ENCODE results near the gene PITPNM3. TPM values are rescaled to one million over a fixed set of nuclear protein-coding genes. Genes with fewer than 3 reads are reported as not detected.

The PITPNM3 gene
- total RNA-seq, 1 donor from 2014 or later, result 4.3 TPM

DNA sequence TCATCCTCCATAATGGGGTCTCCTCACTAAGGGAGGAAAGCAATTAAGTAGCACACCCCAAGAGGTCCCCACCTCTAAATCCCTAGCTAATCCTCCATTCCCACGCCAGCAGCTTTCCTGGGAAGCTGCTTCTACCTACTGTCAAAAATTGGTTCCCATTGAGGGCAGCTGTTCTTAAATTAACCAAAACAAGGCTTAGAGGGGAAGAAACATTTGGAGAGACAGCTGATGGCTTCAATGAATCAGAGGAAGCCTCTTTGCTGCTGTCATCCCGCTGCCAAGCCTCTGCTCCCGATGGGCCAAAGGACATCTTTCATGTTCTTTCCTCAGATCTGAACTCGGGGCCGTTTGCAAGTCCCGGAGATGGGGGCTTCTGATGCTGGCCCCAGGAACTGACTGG lies 148.1 kb downstream of the PITPNM3 start:
- Mint-ChIP-seq H3K27me3 (peaks cover 9% of the 10 kb centered on the region), H3K36me3 (no peaks in the 10 kb centered on the region), H3K9me3 (no peaks in the 10 kb centered on the region), H3K27ac (no peak overlapping the region), H3K4me1 (ENCODE audit: unreplicated experiment) (no peaks in the 10 kb centered on the region), H3K4me3 (no peak overlapping the region)
- DNase-seq (ENCODE audit: extremely low spot score, unreplicated experiment), result no peak
- TF ChIP-seq, protein P1, sequence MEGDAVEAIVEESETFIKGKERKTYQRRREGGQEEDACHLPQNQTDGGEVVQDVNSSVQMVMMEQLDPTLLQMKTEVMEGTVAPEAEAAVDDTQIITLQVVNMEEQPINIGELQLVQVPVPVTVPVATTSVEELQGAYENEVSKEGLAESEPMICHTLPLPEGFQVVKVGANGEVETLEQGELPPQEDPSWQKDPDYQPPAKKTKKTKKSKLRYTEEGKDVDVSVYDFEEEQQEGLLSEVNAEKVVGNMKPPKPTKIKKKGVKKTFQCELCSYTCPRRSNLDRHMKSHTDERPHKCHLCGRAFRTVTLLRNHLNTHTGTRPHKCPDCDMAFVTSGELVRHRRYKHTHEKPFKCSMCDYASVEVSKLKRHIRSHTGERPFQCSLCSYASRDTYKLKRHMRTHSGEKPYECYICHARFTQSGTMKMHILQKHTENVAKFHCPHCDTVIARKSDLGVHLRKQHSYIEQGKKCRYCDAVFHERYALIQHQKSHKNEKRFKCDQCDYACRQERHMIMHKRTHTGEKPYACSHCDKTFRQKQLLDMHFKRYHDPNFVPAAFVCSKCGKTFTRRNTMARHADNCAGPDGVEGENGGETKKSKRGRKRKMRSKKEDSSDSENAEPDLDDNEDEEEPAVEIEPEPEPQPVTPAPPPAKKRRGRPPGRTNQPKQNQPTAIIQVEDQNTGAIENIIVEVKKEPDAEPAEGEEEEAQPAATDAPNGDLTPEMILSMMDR (conservative IDR thresholded peaks at IDR 0.05), result no peak

DNA sequence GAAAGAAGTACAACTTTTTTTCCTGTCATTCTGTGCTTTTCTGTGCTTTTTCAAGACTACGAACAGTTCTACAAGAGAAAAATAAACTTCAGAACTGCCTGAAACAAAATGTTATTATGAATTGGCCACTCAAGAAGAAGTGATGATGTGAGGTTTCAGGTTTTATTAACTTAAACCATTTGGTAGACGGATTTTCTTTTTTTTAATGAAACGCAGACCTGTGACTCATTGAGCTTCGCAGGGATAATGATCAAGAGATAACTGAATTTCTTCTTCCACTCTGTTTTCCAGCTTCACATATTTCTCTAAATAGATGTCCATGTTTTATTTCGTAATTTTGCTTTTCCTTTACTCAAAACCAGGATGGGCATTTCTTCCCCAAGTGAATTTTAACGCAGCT lies 154.1 kb downstream of the PITPNM3 start:
- Mint-ChIP-seq H3K4me1 (ENCODE audit: unreplicated experiment) (no peaks in the 10 kb centered on the region), H3K9me3 (no peaks in the 10 kb centered on the region), H3K27ac (no peak overlapping the region), H3K4me3 (no peak overlapping the region), H3K27me3 (peaks cover 4% of the 10 kb centered on the region), H3K36me3 (no peaks in the 10 kb centered on the region)
- TF ChIP-seq, protein P1 (conservative IDR thresholded peaks at IDR 0.05), result no peak
- DNase-seq (ENCODE audit: extremely low spot score, unreplicated experiment), result no peak

Other genes with a start within 250 kb of the PITPNM3 start
- not detected in 2 replicates for gene AIPL1, start 121.4 kb downstream of the PITPNM3 start, total RNA-seq (ENCODE audit: low replicate concordance)
- gene PIMREG, start 112.1 kb downstream of the PITPNM3 start, total RNA-seq (ENCODE audit: low replicate concordance), result 7.6 and 45.1 TPM in 2 replicates
- gene KIAA0753, start 84.2 kb upstream of the PITPNM3 start, total RNA-seq (ENCODE audit: low replicate concordance), result 26.4 and 33.7 TPM in 2 replicates
- 83.2 and 90.6 TPM in 2 replicates for gene TXNDC17, start 84.5 kb upstream of the PITPNM3 start, total RNA-seq (ENCODE audit: low replicate concordance)
- 17.6 and 25.3 TPM in 2 replicates for gene MED31, start 95.0 kb upstream of the PITPNM3 start, total RNA-seq (ENCODE audit: low replicate concordance)
- gene C17orf100, start 95.2 kb upstream of the PITPNM3 start, total RNA-seq (ENCODE audit: low replicate concordance), result 3.9 and 4.3 TPM in 2 replicates
- 2.2 and 2.9 TPM in 2 replicates for gene SLC13A5, start 156.8 kb upstream of the PITPNM3 start, total RNA-seq (ENCODE audit: low replicate concordance)
- 2.1 and 7.8 TPM in 2 replicates for gene XAF1, start 199.5 kb upstream of the PITPNM3 start, total RNA-seq (ENCODE audit: low replicate concordance)
- 0.26 TPM in 1 of 2 replicates, not detected in the other for gene FBXO39, start 219.7 kb upstream of the PITPNM3 start, total RNA-seq (ENCODE audit: low replicate concordance)